Keratinocyte (primary cell): ENCODE data around the gene DCT. TPM values are rescaled to one million over a fixed set of nuclear protein-coding genes. Genes with fewer than 3 reads are reported as not detected.

Source experiments
- DNase-seq: peaks from one replicate; pipeline ENCODE4 v3.0.0-alpha.2; 2011; ENCODE audit warnings: low read depth, missing footprints, low spot score
- FAIRE-seq: peaks from 2 replicates; lab custom pipeline; 2011; peaks lifted over from hg19 to GRCh38; lab: Jason Lieb, UNC
- H2AFZ ChIP-seq: 2 replicates; pipeline ENCODE4 v1.6.0; 2012; ENCODE audit warnings: low read length, control low read depth, inconsistent platforms; ENCODE audit not compliant: control insufficient read depth
- H3K27ac ChIP-seq: 2 replicates; pipeline ENCODE4 v1.5.1; 2011; ENCODE audit warnings: low read length; ENCODE audit not compliant: control insufficient read depth, insufficient read depth
- H3K27me3 ChIP-seq: 3 replicates; pipeline ENCODE4 v1.6.0; 2011; ENCODE audit warnings: low read length; ENCODE audit not compliant: control insufficient read depth, insufficient read depth; ENCODE audit errors: extremely low read depth
- H3K36me3 ChIP-seq, 2 experiments: 2 replicates in 1 of 2; 3 replicates in 1 of 2; pipeline ENCODE4 v1.5.1; 2011; ENCODE audit warnings: low read length in 2 of 2, mild to moderate bottlenecking in 1 of 2; ENCODE audit not compliant: control insufficient read depth in 2 of 2, insufficient read depth in 2 of 2; ENCODE audit errors: extremely low read depth in 1 of 2
- H3K4me1 ChIP-seq: 3 replicates; pipeline ENCODE4 v1.5.1; 2011; ENCODE audit warnings: low read length; ENCODE audit not compliant: control insufficient read depth, insufficient read depth; ENCODE audit errors: extremely low read depth
- H3K4me2 ChIP-seq: 3 replicates; pipeline ENCODE4 v1.6.0; 2011; ENCODE audit warnings: low read depth, low read length; ENCODE audit not compliant: control insufficient read depth, insufficient read depth; ENCODE audit errors: extremely low read depth
- H3K4me3 ChIP-seq, 3 experiments: fragments of 200-600 bp in 1 of 3; sonication (generic) in 1 of 3; 2 replicates in 2 of 3; 3 replicates in 1 of 3; pipeline ENCODE4 v1.5.1; 2011 to 2016; ENCODE audit warnings: low read length in 3 of 3, mild to moderate bottlenecking in 3 of 3, control low read depth in 2 of 3, inconsistent platforms in 1 of 3, low read depth in 1 of 3, mixed read lengths in 1 of 3, mixed run types in 1 of 3, moderate library complexity in 1 of 3; ENCODE audit not compliant: control insufficient read depth in 2 of 3, insufficient read depth in 2 of 3; ENCODE audit errors: extremely low read depth in 1 of 3
- H3K79me2 ChIP-seq: 2 replicates; pipeline ENCODE4 v1.6.0; 2012; ENCODE audit warnings: low read length; ENCODE audit not compliant: control insufficient read depth, insufficient read depth
- H3K9ac ChIP-seq: 3 replicates; pipeline ENCODE4 v1.6.0; 2011; ENCODE audit warnings: low read length; ENCODE audit not compliant: control insufficient read depth, insufficient read depth; ENCODE audit errors: extremely low read depth
- H3K9me1 ChIP-seq: 3 replicates; pipeline ENCODE4 v1.6.0; 2011; ENCODE audit warnings: low read length; ENCODE audit not compliant: control insufficient read depth, insufficient read depth; ENCODE audit errors: extremely low read depth
- H3K9me3 ChIP-seq: 2 replicates; pipeline ENCODE4 v1.5.1; 2012; ENCODE audit warnings: low read depth, low read length; ENCODE audit not compliant: control insufficient read depth
- H4K20me1 ChIP-seq: 3 replicates; pipeline ENCODE4 v1.6.0; 2011; ENCODE audit warnings: low read length; ENCODE audit not compliant: control insufficient read depth, insufficient read depth; ENCODE audit errors: extremely low read depth
- EZH2 ChIP-seq: IDR thresholded peaks from one replicate; pipeline ENCODE4 v1.6.1; 2012; ENCODE audit warnings: inconsistent platforms, mild to moderate bottlenecking, low read length, moderate library complexity
- dilution Hi-C: fragments of 300-500 bp; cut with MboI; formaldehyde crosslinking; loops from one replicate; pipeline ENCODE4 v1.7.0; 2020; ENCODE audit warnings: low sequenced_read_pairs; ENCODE audit not compliant: extremely low pct_ligation_motif_present
- polyA plus RNA-seq, 5 experiments: library from polyadenylated mRNA; depleted of rRNA in 3 of 5; stranded (reverse) in 3 of 5; stranded (forward) in 1 of 5; unstranded in 1 of 5; fragments of >200 nt; gene quantifications; 1 replicate in 1 of 5; 2 replicates in 3 of 5; 3 replicates in 1 of 5; pipeline versions ENCODE4 v1.2.1 to v1.2.3, GENCODE V29; 2011 to 2012; ENCODE audit warnings: missing spikeins in 2 of 5, low read depth in 1 of 5, low replicate concordance in 1 of 5
- TF ChIP-seq, protein P1 (sequence below), 3 experiments: IDR thresholded peaks in 1 of 3; conservative IDR thresholded peaks in 1 of 3; optimal IDR thresholded peaks in 1 of 3; 2 replicates in 2 of 3; 3 replicates in 1 of 3; pipeline versions ENCODE3 to v1.5.1; 2011; ENCODE audit warnings: low read length in 3 of 3, mild to moderate bottlenecking in 3 of 3, moderate library complexity in 2 of 3, control low read depth in 1 of 3, inconsistent platforms in 1 of 3; ENCODE audit not compliant: insufficient read depth in 2 of 3; ENCODE audit errors: extremely low read depth in 1 of 3

DCT gene
- polyA plus RNA-seq, 1 donor (not counting 4 experiments of a cell fraction or from before 2014, with no cell fraction given): 0.04 TPM

DNA sequence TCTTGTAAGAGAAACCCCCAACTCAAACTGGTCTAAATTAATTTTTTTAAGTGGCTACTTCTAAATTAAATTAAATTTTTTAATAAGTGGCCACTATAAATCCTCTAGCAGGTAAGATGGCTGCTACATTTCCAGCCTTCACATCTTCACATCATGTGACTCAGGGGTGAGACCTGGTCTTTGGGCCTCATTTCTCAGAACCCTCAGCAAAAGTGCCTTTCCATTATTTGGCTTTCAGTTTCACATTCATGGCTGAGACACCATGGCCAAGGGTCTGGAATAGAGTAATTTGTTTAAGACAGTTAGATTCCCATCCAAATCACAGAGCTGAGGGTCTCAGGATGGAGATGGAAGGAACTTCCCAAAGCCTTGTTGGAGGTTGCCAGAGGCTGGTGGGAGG lies 47.5 kb downstream of the DCT start:
- Histone ChIP-seq H3K4me3 (no peak overlapping the region), H2AFZ (no peak overlapping the region), H3K27ac (no peak overlapping the region), H3K79me2 (no peaks in the 10 kb centered on the region), H3K9me1 (no peaks in the 10 kb centered on the region), H3K9ac (no peak overlapping the region), H3K4me2 (no peak overlapping the region), H3K36me3 (no peaks in the 10 kb centered on the region), H3K27me3 (no peaks in the 10 kb centered on the region), H3K9me3 (no peaks in the 10 kb centered on the region), H4K20me1 (no peaks in the 10 kb centered on the region), H3K4me1 (no peaks in the 10 kb centered on the region)
- FAIRE-seq: no peak
- DNase-seq: no peak
- TF ChIP-seq EZH2: no peak
- TF ChIP-seq, protein P1, sequence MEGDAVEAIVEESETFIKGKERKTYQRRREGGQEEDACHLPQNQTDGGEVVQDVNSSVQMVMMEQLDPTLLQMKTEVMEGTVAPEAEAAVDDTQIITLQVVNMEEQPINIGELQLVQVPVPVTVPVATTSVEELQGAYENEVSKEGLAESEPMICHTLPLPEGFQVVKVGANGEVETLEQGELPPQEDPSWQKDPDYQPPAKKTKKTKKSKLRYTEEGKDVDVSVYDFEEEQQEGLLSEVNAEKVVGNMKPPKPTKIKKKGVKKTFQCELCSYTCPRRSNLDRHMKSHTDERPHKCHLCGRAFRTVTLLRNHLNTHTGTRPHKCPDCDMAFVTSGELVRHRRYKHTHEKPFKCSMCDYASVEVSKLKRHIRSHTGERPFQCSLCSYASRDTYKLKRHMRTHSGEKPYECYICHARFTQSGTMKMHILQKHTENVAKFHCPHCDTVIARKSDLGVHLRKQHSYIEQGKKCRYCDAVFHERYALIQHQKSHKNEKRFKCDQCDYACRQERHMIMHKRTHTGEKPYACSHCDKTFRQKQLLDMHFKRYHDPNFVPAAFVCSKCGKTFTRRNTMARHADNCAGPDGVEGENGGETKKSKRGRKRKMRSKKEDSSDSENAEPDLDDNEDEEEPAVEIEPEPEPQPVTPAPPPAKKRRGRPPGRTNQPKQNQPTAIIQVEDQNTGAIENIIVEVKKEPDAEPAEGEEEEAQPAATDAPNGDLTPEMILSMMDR (optimal IDR thresholded peaks at IDR 0.05 in 1 of 3, IDR thresholded peaks at IDR 0.05 in 1 of 3, conservative IDR thresholded peaks at IDR 0.05 in 1 of 3; ENCODE audit: extremely low read depth in 1 of 3, insufficient read depth in 2 of 3, low read length in 3 of 3): no peak
- dilution Hi-C loops: no loop called here

DNA sequence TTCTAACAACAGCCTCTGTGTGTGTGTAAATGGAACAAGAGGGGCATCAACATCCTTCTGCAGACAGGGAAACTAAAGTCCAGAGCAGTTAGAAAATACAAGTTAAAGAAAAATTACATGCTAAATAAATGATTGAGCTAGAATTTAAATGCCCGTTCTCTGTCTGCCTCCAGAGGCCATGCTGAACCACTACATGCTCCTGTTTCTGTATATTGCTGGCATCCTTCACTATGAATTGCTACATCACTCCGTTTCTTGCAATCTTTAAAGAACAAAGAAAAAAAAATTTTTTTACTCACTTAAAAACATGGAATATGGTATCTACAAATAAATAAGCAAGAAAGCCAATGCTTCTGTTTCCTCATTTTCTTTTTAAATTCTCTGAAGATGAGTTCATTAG lies 47.9 kb downstream of the DCT start:
- Histone ChIP-seq H3K9me3 (no peaks in the 10 kb centered on the region), H3K9ac (no peak overlapping the region), H3K4me1 (no peaks in the 10 kb centered on the region), H2AFZ (no peak overlapping the region), H3K4me3 (no peak overlapping the region), H4K20me1 (no peaks in the 10 kb centered on the region), H3K4me2 (no peak overlapping the region), H3K27me3 (no peaks in the 10 kb centered on the region), H3K27ac (no peak overlapping the region), H3K79me2 (no peaks in the 10 kb centered on the region), H3K9me1 (no peaks in the 10 kb centered on the region), H3K36me3 (no peaks in the 10 kb centered on the region)
- DNase-seq (no peak), FAIRE-seq (no peak)
- TF ChIP-seq EZH2: no peak
- TF ChIP-seq, protein P1 (optimal IDR thresholded peaks at IDR 0.05 in 1 of 3, IDR thresholded peaks at IDR 0.05 in 1 of 3, conservative IDR thresholded peaks at IDR 0.05 in 1 of 3; ENCODE audit: extremely low read depth in 1 of 3, insufficient read depth in 2 of 3, low read length in 3 of 3): no peak
- dilution Hi-C loops: no loop called here
